Measurements from ENCODE around the gene OSBPL8. TPM values are rescaled to one million over a fixed set of nuclear protein-coding genes. Genes with fewer than 3 reads are reported as not detected.

Gene OSBPL8
- total RNA-seq, 1 donor from 2014 or later, result 56.1 TPM

DNA sequence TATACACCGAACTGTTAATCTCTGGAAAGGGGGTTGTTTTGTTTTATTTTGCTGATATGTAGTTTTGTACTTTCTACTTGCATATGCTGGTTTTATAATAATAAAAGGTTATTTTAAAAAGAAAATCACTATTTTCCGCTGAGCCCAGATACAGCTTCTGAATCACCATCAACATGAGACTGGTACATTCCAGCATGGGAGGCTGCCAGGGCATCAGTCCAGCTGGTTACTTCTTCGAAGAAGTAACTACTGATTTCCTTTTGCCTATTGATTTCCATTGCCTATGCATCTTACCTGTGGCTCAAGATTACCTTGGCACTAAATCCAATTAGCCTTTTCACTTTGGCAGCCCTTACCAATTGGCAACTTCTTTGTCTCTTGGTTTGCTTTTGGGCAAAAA lies 11.7 kb upstream of the OSBPL8 start:
- no peak overlapping the region for H3K4me3 Mint-ChIP-seq
- no peak for DNase-seq (ENCODE audit: extremely low spot score, unreplicated experiment)

DNA sequence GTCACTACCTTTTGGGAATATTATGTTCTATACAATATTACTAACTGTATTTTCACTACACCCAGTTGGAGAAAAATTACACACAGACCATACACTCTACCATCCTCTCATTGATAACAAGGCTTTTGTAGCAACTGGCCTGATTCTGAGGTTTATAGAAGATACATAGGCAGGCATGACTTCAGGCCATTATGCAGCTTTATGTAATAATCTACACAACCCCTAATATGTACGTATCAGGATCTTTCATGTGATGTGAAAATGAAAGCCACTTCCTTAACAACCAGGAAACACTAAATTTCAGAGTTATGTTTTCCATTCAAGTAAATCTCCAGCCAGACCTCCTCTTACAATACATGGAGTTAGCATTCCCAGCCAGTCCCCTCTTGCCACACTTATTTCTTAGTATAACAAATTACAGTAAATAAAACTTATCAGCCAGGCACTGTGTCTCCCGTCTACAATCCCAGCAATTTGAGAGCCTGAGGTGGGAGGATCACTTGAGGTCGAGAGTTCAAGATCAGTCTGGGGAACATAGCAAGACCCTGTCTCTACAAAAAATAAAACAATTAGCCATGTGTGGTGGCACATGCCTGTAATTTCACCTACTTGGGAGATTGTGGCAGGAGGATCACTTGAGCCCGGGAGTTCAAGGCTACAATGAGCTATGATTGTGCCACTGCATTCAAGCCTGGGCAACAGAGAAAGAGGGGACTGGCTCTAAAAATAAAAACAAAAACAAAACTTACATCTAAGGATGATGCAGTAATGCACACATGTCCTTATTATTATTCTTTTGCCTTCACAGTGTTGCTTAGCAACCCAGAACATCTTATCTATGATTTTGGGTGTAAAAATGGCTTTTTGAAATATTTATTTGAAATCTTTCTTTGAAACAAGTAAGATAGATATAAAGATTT lies 10.4 kb upstream of the OSBPL8 start:
- no peak overlapping the region for H3K4me3 Mint-ChIP-seq
- TF ChIP-seq, protein P1, sequence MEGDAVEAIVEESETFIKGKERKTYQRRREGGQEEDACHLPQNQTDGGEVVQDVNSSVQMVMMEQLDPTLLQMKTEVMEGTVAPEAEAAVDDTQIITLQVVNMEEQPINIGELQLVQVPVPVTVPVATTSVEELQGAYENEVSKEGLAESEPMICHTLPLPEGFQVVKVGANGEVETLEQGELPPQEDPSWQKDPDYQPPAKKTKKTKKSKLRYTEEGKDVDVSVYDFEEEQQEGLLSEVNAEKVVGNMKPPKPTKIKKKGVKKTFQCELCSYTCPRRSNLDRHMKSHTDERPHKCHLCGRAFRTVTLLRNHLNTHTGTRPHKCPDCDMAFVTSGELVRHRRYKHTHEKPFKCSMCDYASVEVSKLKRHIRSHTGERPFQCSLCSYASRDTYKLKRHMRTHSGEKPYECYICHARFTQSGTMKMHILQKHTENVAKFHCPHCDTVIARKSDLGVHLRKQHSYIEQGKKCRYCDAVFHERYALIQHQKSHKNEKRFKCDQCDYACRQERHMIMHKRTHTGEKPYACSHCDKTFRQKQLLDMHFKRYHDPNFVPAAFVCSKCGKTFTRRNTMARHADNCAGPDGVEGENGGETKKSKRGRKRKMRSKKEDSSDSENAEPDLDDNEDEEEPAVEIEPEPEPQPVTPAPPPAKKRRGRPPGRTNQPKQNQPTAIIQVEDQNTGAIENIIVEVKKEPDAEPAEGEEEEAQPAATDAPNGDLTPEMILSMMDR (conservative IDR thresholded peaks at IDR 0.05), result no peak
- no peaks in the 10 kb centered on the region for H3K27me3 Mint-ChIP-seq
- no peak for DNase-seq (ENCODE audit: extremely low spot score, unreplicated experiment)
- peaks cover 4% of the 10 kb centered on the region for H3K4me1 Mint-ChIP-seq (ENCODE audit: unreplicated experiment)
- H3K9me3 Mint-ChIP-seq, result peaks cover 7% of the 10 kb centered on the region
- no peak overlapping the region for H3K27ac Mint-ChIP-seq
- no peaks in the 10 kb centered on the region for H3K36me3 Mint-ChIP-seq

More for the DNA sequence above, 11.7 kb upstream of the OSBPL8 start:
- H3K9me3 Mint-ChIP-seq, result peaks cover 7% of the 10 kb centered on the region
- TF ChIP-seq, protein P1 (conservative IDR thresholded peaks at IDR 0.05), result no peak
- H3K36me3 Mint-ChIP-seq, result no peaks in the 10 kb centered on the region
- H3K4me1 Mint-ChIP-seq (ENCODE audit: unreplicated experiment), result peaks cover 4% of the 10 kb centered on the region
- H3K27me3 Mint-ChIP-seq, result no peaks in the 10 kb centered on the region
- H3K27ac Mint-ChIP-seq, result no peak overlapping the region

DNA sequence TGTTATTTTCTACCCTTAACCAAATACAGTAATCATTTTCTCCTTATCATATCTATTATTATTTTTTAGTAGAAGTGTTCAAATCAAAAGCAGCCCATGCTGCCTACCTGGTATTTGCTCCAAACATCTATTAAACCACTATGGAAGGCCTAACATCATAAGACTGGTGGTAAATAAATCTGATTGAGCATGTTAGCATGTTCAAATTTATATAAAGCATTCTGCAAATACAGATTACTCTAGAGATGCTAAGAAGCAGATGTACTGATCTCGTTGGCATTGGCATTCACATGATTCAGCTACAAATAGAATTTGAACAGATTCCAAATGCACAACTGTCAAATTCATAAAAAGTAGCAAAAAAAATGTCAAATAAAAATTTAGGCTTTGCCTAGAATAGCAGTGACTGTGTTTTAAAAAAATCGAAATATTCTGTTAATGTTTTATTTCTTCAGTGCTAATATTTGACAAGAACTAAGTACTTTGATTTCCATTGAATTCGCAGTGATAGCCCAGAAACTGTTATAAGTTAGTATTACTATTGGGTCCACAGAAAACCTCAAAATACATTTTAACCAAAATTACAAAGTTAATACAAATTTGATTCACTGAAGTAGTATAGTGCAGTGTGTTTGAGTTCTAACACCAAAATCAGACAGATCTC lies 9.4 kb upstream of the OSBPL8 start:
- Mint-ChIP-seq H3K4me1 (ENCODE audit: unreplicated experiment) (peaks cover 4% of the 10 kb centered on the region), H3K36me3 (no peaks in the 10 kb centered on the region), H3K27ac (no peak overlapping the region), H3K4me3 (no peak overlapping the region), H3K9me3 (no peaks in the 10 kb centered on the region), H3K27me3 (no peaks in the 10 kb centered on the region)
- TF ChIP-seq, protein P1 (conservative IDR thresholded peaks at IDR 0.05), result no peak
- DNase-seq (ENCODE audit: extremely low spot score, unreplicated experiment), result no peak

DNA sequence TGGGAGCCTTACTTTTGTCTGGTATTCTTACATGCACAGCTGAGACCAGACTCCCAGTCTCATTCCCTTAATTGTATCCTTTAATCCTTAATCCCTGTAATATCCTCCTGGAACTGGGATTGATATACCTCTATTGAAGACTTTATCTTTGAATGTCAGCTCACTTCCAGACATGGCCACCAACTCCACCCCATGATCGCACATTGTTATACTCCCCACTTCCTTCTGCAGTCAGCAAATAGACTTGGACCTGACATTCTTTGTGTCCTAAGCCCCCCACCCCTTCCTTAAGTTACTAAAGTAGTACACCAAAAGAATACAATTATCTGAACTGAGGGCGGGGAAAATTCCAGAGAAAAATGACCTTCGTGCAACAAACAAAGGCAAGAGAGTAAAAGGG lies 8.6 kb upstream of the OSBPL8 start:
- no peak for DNase-seq (ENCODE audit: extremely low spot score, unreplicated experiment)
- Mint-ChIP-seq H3K36me3 (no peaks in the 10 kb centered on the region), H3K27ac (no peak overlapping the region), H3K4me3 (no peak overlapping the region), H3K9me3 (no peaks in the 10 kb centered on the region), H3K27me3 (no peaks in the 10 kb centered on the region), H3K4me1 (ENCODE audit: unreplicated experiment) (peaks cover 4% of the 10 kb centered on the region)
- TF ChIP-seq, protein P1 (conservative IDR thresholded peaks at IDR 0.05), result no peak

DNA sequence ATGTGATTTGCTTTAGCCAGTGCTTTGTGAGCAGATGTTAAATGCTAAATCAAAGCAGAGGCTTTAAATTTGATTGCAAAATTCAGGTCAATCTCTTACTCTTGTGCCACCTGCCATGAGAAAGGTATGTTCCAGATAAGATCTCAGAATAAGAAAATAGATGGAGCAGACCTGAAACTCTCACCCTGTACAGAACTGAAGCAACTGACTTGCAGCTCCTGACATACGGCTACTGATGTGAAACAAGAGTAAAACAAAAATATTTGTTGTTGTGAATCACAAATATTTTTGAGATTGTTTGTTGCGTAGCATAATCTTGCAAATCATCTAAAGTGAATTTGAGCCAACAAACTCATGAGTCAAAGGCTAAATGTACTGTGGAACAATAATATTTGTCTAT lies 3.5 kb upstream of the OSBPL8 start:
- Mint-ChIP-seq H3K4me3 (no peak overlapping the region), H3K27me3 (no peaks in the 10 kb centered on the region), H3K9me3 (no peaks in the 10 kb centered on the region), H3K4me1 (ENCODE audit: unreplicated experiment) (peaks cover under 1% of the 10 kb centered on the region), H3K27ac (no peak overlapping the region), H3K36me3 (no peaks in the 10 kb centered on the region)
- TF ChIP-seq, protein P1 (conservative IDR thresholded peaks at IDR 0.05), result no peak
- DNase-seq (ENCODE audit: extremely low spot score, unreplicated experiment), result no peak

All from type B pancreatic cell (in vitro differentiated cells).